Parathyroid adenoma (tissue), 2 donors: ENCODE results near the gene KANSL1.

Experiments
- H2AFZ ChIP-seq: fragments of 300-600 bp; sonication (generic); one replicate; pipeline ENCODE4 v1.7.0; 2017; ENCODE audit warnings: antibody characterized with exemption, mild to moderate bottlenecking
- H3K27ac ChIP-seq: fragments of 300-600 bp; sonication (generic); one replicate; pipeline ENCODE4 v1.7.0; 2017
- H3K27me3 ChIP-seq: fragments of 300-600 bp; sonication (generic); one replicate; pipeline ENCODE4 v1.7.0; 2017; ENCODE audit warnings: low read length; ENCODE audit not compliant: control insufficient read depth, insufficient read depth
- H3K36me3 ChIP-seq: fragments of 300-600 bp; sonication (generic); one replicate; pipeline ENCODE4 v1.7.0; 2017; ENCODE audit warnings: low read length; ENCODE audit not compliant: control insufficient read depth, insufficient read depth
- H3K4me1 ChIP-seq: fragments of 300-600 bp; sonication (generic); one replicate; pipeline ENCODE4 v1.7.0; 2017; ENCODE audit warnings: control low read depth
- H3K4me2 ChIP-seq: fragments of 300-600 bp; sonication (generic); one replicate; pipeline ENCODE4 v1.7.0; 2017; ENCODE audit warnings: low read length
- H3K4me3 ChIP-seq: fragments of 300-600 bp; sonication (generic); one replicate; pipeline ENCODE4 v1.7.0; 2017; ENCODE audit warnings: low read depth, low read length
- H3K79me2 ChIP-seq: fragments of 300-600 bp; sonication (generic); one replicate; pipeline ENCODE4 v1.7.0; 2017; ENCODE audit warnings: control low read depth
- H3K9ac ChIP-seq: fragments of 300-600 bp; sonication (generic); one replicate; pipeline ENCODE4 v1.7.0; 2017; ENCODE audit warnings: mild to moderate bottlenecking
- H3K9me3 ChIP-seq: fragments of 300-600 bp; sonication (generic); one replicate; pipeline ENCODE4 v1.7.0; 2017; ENCODE audit warnings: low read length; ENCODE audit not compliant: control insufficient read depth
- CTCF ChIP-seq: fragments of 300-600 bp; sonication (generic); IDR thresholded peaks from one replicate; pipeline ENCODE4 v1.7.0; 2017; ENCODE audit warnings: antibody characterized with exemption, mild to moderate bottlenecking
- donor health status: primary hyperparathyroidism.

The KANSL1 gene

GRCh38 chr17:46171939-46172338, 21.3 kb downstream of the KANSL1 start:
- Histone ChIP-seq H3K9ac (no peak overlapping the region), H3K27me3 (no peaks in the 10 kb centered on the region), H3K4me2 (no peak overlapping the region), H3K27ac (no peak overlapping the region), H3K9me3 (no peaks in the 10 kb centered on the region), H3K36me3 (no peaks in the 10 kb centered on the region), H2AFZ (no peak overlapping the region), H3K4me1 (peaks cover 1% of the 10 kb centered on the region), H3K4me3 (no peak overlapping the region), H3K79me2 (peaks cover 74% of the 10 kb centered on the region)
- TF ChIP-seq CTCF = no peak

- H3K27ac ChIP-seq = no peak overlapping the region
- no peaks in the 10 kb centered on the region for H3K27me3 ChIP-seq
- H3K4me2 ChIP-seq = no peak overlapping the region
- no peak for TF ChIP-seq CTCF
- peaks cover 73% of the 10 kb centered on the region for H3K79me2 ChIP-seq
- H3K4me1 ChIP-seq = peaks cover 9% of the 10 kb centered on the region
- H3K36me3 ChIP-seq = no peaks in the 10 kb centered on the region
- no peak overlapping the region for H2AFZ ChIP-seq
- H3K9ac ChIP-seq = no peak overlapping the region
- no peaks in the 10 kb centered on the region for H3K9me3 ChIP-seq
- no peak overlapping the region for H3K4me3 ChIP-seq
These were observed 22.4 kb downstream of the KANSL1 start for GRCh38 chr17:46170639-46171429.

- H3K36me3 ChIP-seq = no peaks in the 10 kb centered on the region
- H3K9ac ChIP-seq = no peak overlapping the region
These were observed 23.2 kb downstream of the KANSL1 start for GRCh38 chr17:46169913-46170638.

GRCh38 chr17:46167826-46168569, 25.2 kb downstream of the KANSL1 start:
- no peaks in the 10 kb centered on the region for H3K9me3 ChIP-seq
- H3K36me3 ChIP-seq = no peaks in the 10 kb centered on the region
- H3K4me1 ChIP-seq = peaks cover 15% of the 10 kb centered on the region
- no peak overlapping the region for H3K4me2 ChIP-seq
- TF ChIP-seq CTCF = no peak
- H3K27ac ChIP-seq = no peak overlapping the region
- H3K79me2 ChIP-seq = peaks cover 80% of the 10 kb centered on the region
- H2AFZ ChIP-seq = no peak overlapping the region
- H3K9ac ChIP-seq = no peak overlapping the region
- no peak overlapping the region for H3K4me3 ChIP-seq
- H3K27me3 ChIP-seq = no peaks in the 10 kb centered on the region

More at GRCh38 chr17:46169913-46170638, 23.2 kb downstream of the KANSL1 start:
- Histone ChIP-seq H3K4me2 (no peak overlapping the region), H3K9me3 (no peaks in the 10 kb centered on the region), H3K4me3 (no peak overlapping the region), H3K4me1 (peaks cover 9% of the 10 kb centered on the region), H3K79me2 (peaks cover 78% of the 10 kb centered on the region), H2AFZ (no peak overlapping the region), H3K27ac (no peak overlapping the region), H3K27me3 (no peaks in the 10 kb centered on the region)
- TF ChIP-seq CTCF = no peak
